ENCODE results near the gene OSBPL8.
A peak's percentile ranks its signal among the peaks of the same experiment; 100 is the strongest.
"Not testable (repeated sequence)": the region's sequence is repeated elsewhere in the genome, so short reads cannot be mapped to it uniquely, and the experiment has no call there.

OSBPL8 gene

GRCh38 chr12:76364131-76364530, 195.4 kb downstream of the OSBPL8 start:
- not testable (repeated sequence) for DNase-seq (ENCODE audit: low read depth, low spot score)

- DNase-seq (ENCODE audit: low read depth, low spot score), result no peak
These were observed 199.3 kb downstream of the OSBPL8 start for GRCh38 chr12:76360316-76360715.

- no peak for DNase-seq (ENCODE audit: low read depth, low spot score)
These were observed 203.5 kb downstream of the OSBPL8 start for GRCh38 chr12:76356071-76356470.

GRCh38 chr12:76348079-76348901, 211.3 kb downstream of the OSBPL8 start, which contains the start of gene BBS10:
TSS of gene BBS10 (minus strand) at chr12:76348415. CDS start at chr12:76348358, 57 bp downstream.
- peak; percentile 68 for DNase-seq (ENCODE audit: low read depth, low spot score)

- DNase-seq (ENCODE audit: low read depth, low spot score), result no peak
These were observed 212.7 kb downstream of the OSBPL8 start for GRCh38 chr12:76346798-76347420.

- DNase-seq (ENCODE audit: low read depth, low spot score), result no peak
These were observed 213.3 kb downstream of the OSBPL8 start for GRCh38 chr12:76346236-76346635.

GRCh38 chr12:76345569-76345968, 214.0 kb downstream of the OSBPL8 start:
- DNase-seq (ENCODE audit: low read depth, low spot score), result no peak

GRCh38 chr12:76341436-76342030, 218.0 kb downstream of the OSBPL8 start:
- DNase-seq (ENCODE audit: low read depth, low spot score), result no peak

- no peak for DNase-seq (ENCODE audit: low read depth, low spot score)
These were observed 218.7 kb downstream of the OSBPL8 start for GRCh38 chr12:76340680-76341435.

GRCh38 chr12:76337583-76337982, 222.0 kb downstream of the OSBPL8 start:
- no peak for DNase-seq (ENCODE audit: low read depth, low spot score)

GRCh38 chr12:76332606-76333005, 227.0 kb downstream of the OSBPL8 start:
- DNase-seq (ENCODE audit: low read depth, low spot score), result no peak

GRCh38 chr12:76329606-76330005, 230.0 kb downstream of the OSBPL8 start:
- no peak for DNase-seq (ENCODE audit: low read depth, low spot score)

GRCh38 chr12:76329159-76329558, 230.4 kb downstream of the OSBPL8 start:
- DNase-seq (ENCODE audit: low read depth, low spot score), result no peak

GRCh38 chr12:76319595-76320319, 239.8 kb downstream of the OSBPL8 start:
- not testable (repeated sequence) for DNase-seq (ENCODE audit: low read depth, low spot score)

- no peak for DNase-seq (ENCODE audit: low read depth, low spot score)
These were observed 240.6 kb downstream of the OSBPL8 start for GRCh38 chr12:76318773-76319594.

GRCh38 chr12:76317976-76318375, 241.6 kb downstream of the OSBPL8 start:
- no peak for DNase-seq (ENCODE audit: low read depth, low spot score)

GRCh38 chr12:76316468-76316867, 243.1 kb downstream of the OSBPL8 start:
- no peak for DNase-seq (ENCODE audit: low read depth, low spot score)

GRCh38 chr12:76313299-76313698, 246.3 kb downstream of the OSBPL8 start:
- no peak for DNase-seq (ENCODE audit: low read depth, low spot score)

- no peak for DNase-seq (ENCODE audit: low read depth, low spot score)
These were observed 247.3 kb downstream of the OSBPL8 start for GRCh38 chr12:76312315-76312714.

GRCh38 chr12:76311796-76312195, 247.8 kb downstream of the OSBPL8 start:
- no peak for DNase-seq (ENCODE audit: low read depth, low spot score)

Measured in iPS DF 19.7 (cell line).